Progenitor cell of endocrine pancreas (in vitro differentiated cells): Measurements from ENCODE around the gene LRRC72. TPM values are rescaled to one million over a fixed set of nuclear protein-coding genes. Genes with fewer than 3 reads are reported as not detected.
"Not testable (repeated sequence)": the region's sequence is repeated elsewhere in the genome, so short reads cannot be mapped to it uniquely, and the experiment has no call there.

Experiments
- DNase-seq: peaks from one replicate; pipeline ENCODE4 v3.0.0; 2021; ENCODE audit warnings: low spot score; ENCODE audit not compliant: unreplicated experiment
- H3K27ac Mint-ChIP-seq: 2 replicates; pipeline ENCODE4 v1.8.0; 2021; ENCODE audit warnings: mild to moderate bottlenecking, moderate library complexity, mixed read lengths
- H3K27me3 Mint-ChIP-seq: 2 replicates; pipeline ENCODE4 v1.8.0; 2021; ENCODE audit warnings: mixed read lengths
- H3K36me3 Mint-ChIP-seq: 2 replicates; pipeline ENCODE4 v1.8.0; 2022; ENCODE audit warnings: mixed read lengths; ENCODE audit not compliant: insufficient read depth
- H3K4me1 Mint-ChIP-seq: 2 replicates; pipeline ENCODE4 v1.8.0; 2021; ENCODE audit warnings: low read depth, mixed read lengths
- H3K4me3 Mint-ChIP-seq: 2 replicates; pipeline ENCODE4 v1.8.0; 2021; ENCODE audit warnings: low read depth, mild to moderate bottlenecking, moderate library complexity, mixed read lengths
- H3K9me3 Mint-ChIP-seq: 2 replicates; pipeline ENCODE4 v1.8.0; 2021; ENCODE audit warnings: low read depth, mixed read lengths
- total RNA-seq: library from RNA; stranded (reverse); gene quantifications from 2 replicates; pipeline ENCODE4 v1.2.1, GENCODE V29; 2021
- TF ChIP-seq, protein P1 (sequence below): fragments of 200-600 bp; sonication (generic); IDR thresholded peaks from one replicate; pipeline ENCODE4 v1.5.0; 2021; ENCODE audit warnings: antibody characterized with exemption, mild to moderate bottlenecking; ENCODE audit not compliant: unreplicated experiment

Gene LRRC72
- total RNA-seq, 1 donor from 2014 or later, result not detected

GRCh38 chr7:16529697-16530096 lies 3.1 kb downstream of the LRRC72 start:
- Mint-ChIP-seq H3K4me1 (no peaks in the 10 kb centered on the region), H3K36me3 (no peaks in the 10 kb centered on the region), H3K4me3 (no peak overlapping the region), H3K27me3 (no peaks in the 10 kb centered on the region), H3K9me3 (no peaks in the 10 kb centered on the region), H3K27ac (no peak overlapping the region)
- DNase-seq, result no peak
- TF ChIP-seq, protein P1, sequence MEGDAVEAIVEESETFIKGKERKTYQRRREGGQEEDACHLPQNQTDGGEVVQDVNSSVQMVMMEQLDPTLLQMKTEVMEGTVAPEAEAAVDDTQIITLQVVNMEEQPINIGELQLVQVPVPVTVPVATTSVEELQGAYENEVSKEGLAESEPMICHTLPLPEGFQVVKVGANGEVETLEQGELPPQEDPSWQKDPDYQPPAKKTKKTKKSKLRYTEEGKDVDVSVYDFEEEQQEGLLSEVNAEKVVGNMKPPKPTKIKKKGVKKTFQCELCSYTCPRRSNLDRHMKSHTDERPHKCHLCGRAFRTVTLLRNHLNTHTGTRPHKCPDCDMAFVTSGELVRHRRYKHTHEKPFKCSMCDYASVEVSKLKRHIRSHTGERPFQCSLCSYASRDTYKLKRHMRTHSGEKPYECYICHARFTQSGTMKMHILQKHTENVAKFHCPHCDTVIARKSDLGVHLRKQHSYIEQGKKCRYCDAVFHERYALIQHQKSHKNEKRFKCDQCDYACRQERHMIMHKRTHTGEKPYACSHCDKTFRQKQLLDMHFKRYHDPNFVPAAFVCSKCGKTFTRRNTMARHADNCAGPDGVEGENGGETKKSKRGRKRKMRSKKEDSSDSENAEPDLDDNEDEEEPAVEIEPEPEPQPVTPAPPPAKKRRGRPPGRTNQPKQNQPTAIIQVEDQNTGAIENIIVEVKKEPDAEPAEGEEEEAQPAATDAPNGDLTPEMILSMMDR, result no peak

- no peaks in the 10 kb centered on the region for H3K4me1 Mint-ChIP-seq
- H3K27me3 Mint-ChIP-seq, result no peaks in the 10 kb centered on the region
- no peak for DNase-seq
- no peak overlapping the region for H3K27ac Mint-ChIP-seq
- H3K9me3 Mint-ChIP-seq, result no peaks in the 10 kb centered on the region
- TF ChIP-seq, protein P1, result no peak
- H3K36me3 Mint-ChIP-seq, result no peaks in the 10 kb centered on the region
- H3K4me3 Mint-ChIP-seq, result no peak overlapping the region
Measured at GRCh38 chr7:16531707-16532106, 5.1 kb downstream of the LRRC72 start.

DNA sequence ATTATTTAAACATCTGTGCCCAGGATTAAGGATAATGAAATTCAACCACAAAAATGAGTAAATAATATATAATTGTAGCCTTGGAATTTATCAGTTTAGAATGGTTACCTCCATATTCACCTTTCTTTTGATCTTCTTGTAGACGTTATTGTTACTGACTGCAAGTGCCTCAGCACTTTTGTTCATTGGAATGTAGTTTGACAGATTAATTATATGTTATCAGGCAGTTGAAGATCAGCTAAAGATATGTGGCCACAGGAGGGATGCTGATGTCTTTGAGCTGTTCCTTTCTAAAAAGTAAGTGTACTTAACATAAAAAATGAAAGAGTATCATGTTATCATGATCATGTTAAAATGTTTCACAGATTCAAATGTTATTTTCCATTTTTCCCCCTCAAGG lies 5.6 kb downstream of the LRRC72 start:
- H3K27me3 Mint-ChIP-seq, result no peaks in the 10 kb centered on the region
- H3K4me1 Mint-ChIP-seq, result no peaks in the 10 kb centered on the region
- no peak overlapping the region for H3K4me3 Mint-ChIP-seq
- DNase-seq, result no peak
- TF ChIP-seq, protein P1, result no peak
- H3K9me3 Mint-ChIP-seq, result no peaks in the 10 kb centered on the region
- H3K27ac Mint-ChIP-seq, result no peak overlapping the region
- no peaks in the 10 kb centered on the region for H3K36me3 Mint-ChIP-seq

- no peaks in the 10 kb centered on the region for H3K4me1 Mint-ChIP-seq
- peaks cover 5% of the 10 kb centered on the region for H3K9me3 Mint-ChIP-seq
- TF ChIP-seq, protein P1, result no peak
- no peaks in the 10 kb centered on the region for H3K27me3 Mint-ChIP-seq
- H3K27ac Mint-ChIP-seq, result no peak overlapping the region
- DNase-seq, result no peak
- no peak overlapping the region for H3K4me3 Mint-ChIP-seq
- no peaks in the 10 kb centered on the region for H3K36me3 Mint-ChIP-seq
Measured at GRCh38 chr7:16535500-16535899, 8.9 kb downstream of the LRRC72 start.

DNA sequence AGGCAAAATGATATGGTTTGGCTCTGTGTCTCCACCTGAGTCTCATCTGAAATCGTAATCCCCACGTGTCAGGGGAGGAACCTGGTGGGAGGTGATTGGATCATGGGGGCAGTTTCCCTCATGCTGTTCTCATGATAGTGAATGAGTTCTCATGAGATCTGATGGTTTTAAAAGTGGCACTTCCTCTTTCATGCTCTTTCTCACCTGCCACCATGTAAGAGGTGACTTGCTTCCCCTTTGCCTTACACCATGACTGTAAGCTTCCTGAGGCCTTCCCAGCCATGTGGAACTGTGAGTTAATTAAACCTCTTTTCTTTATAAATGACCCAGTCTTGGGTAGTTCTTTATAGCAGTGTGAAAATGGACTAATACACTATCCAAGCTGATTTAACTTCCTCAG lies 13.9 kb downstream of the LRRC72 start:
- not testable (repeated sequence) for H3K27ac Mint-ChIP-seq, H3K27me3 Mint-ChIP-seq, H3K9me3 Mint-ChIP-seq, H3K36me3 Mint-ChIP-seq, H3K4me3 Mint-ChIP-seq, DNase-seq
- H3K4me1 Mint-ChIP-seq, result peaks cover 14% of the 10 kb centered on the region

DNA sequence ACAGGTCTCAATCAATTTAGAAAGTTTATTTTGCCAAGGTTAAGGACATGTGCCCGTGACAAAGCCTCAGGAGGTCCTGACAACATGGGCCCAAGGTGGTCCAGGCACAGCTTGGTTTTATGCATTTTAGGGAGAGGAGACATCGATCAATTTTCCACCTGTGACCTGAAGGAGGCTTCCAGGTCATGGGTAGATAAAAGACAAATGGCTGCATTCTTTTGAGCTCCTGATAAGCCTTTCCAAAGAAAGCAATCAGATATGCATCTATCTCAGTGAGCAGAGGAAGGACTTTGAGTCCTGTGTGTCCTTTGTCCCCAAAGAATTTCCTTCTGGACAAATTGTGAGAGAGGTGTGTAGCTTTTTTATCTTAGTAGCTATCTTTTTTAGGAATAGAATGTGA lies 15.8 kb downstream of the LRRC72 start:
- no peak for DNase-seq
- TF ChIP-seq, protein P1, result no peak
- H3K27ac Mint-ChIP-seq, result no peak overlapping the region
- peaks cover 7% of the 10 kb centered on the region for H3K9me3 Mint-ChIP-seq
- H3K4me1 Mint-ChIP-seq, result peaks cover 14% of the 10 kb centered on the region
- no peaks in the 10 kb centered on the region for H3K36me3 Mint-ChIP-seq
- H3K4me3 Mint-ChIP-seq, result no peak overlapping the region
- no peaks in the 10 kb centered on the region for H3K27me3 Mint-ChIP-seq
